Measurements from ENCODE around the gene VIPR2. TPM values are rescaled to one million over a fixed set of nuclear protein-coding genes. Genes with fewer than 3 reads are reported as not detected.
"Not testable (repeated sequence)": the region's sequence is repeated elsewhere in the genome, so short reads cannot be mapped to it uniquely, and the experiment has no call there.

The VIPR2 gene
- total RNA-seq, 2 donors from 2014 or later: 0.36 to 0.45 TPM

DNA sequence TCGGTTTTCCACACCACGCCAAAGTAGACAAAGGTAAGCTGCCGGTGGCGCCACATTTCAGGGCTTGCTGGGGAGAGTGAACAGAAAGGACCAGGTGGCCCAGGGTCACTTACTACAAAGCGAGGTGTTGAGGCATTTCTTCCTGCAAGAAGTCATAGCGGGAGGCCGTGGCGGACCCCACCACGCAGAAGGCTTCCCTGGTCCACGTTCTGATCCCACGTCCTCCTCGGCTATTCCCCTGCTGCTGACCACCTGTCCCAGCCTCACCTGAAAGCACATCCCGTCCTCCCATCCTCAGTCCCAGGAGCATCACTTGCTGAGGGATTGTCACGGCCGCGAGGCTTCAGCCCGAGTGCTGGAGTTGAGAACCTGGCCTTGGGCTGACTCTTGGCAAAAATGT is 149.2 kb downstream of the VIPR2 start:
- H3K4me3 Mint-ChIP-seq: no peak overlapping the region
- peaks cover 0 to 3% of the 10 kb centered on the region in 2 donors for H3K4me1 Mint-ChIP-seq (ENCODE audit: low read depth in 2 of 2)
- DNase-seq (ENCODE audit: low spot score): no peak
- peaks cover 4% of the 10 kb centered on the region for H3K9me3 Mint-ChIP-seq
- peaks cover 29 to 35% of the 10 kb centered on the region in 2 donors for H3K27me3 Mint-ChIP-seq
- no peak for ATAC-seq
- peaks cover 11% of the 10 kb centered on the region for H3K36me3 Mint-ChIP-seq
- H3K27ac Mint-ChIP-seq: no peak overlapping the region

DNA sequence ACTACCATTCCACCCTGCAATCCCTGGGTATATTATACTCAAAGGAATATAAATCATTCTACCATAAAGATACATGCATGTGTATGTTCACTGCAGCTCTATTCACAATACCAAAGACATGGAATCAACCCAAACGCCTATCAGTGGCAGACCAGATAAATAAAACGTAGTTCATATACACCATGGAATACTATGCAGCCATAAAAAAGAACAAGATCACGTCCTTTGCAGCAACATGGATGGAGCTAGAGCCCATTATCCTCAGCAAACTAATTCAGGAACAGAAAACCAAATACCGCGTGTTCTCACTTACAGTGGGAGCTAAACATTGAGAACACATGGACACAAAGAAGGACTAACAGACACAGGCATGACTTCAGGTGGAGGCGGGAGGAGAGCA is 150.0 kb downstream of the VIPR2 start:
- ATAC-seq (no peak), DNase-seq (ENCODE audit: low spot score) (no peak)
- Mint-ChIP-seq H3K4me3 (no peak overlapping the region), H3K27ac (no peak overlapping the region), H3K36me3 (peaks cover 11% of the 10 kb centered on the region), H3K27me3 (peaks cover 35 to 38% of the 10 kb centered on the region in 2 donors), H3K9me3 (peaks cover 4% of the 10 kb centered on the region), H3K4me1 (ENCODE audit: low read depth in 2 of 2) (peaks cover 0 to 3% of the 10 kb centered on the region in 2 donors)

DNA sequence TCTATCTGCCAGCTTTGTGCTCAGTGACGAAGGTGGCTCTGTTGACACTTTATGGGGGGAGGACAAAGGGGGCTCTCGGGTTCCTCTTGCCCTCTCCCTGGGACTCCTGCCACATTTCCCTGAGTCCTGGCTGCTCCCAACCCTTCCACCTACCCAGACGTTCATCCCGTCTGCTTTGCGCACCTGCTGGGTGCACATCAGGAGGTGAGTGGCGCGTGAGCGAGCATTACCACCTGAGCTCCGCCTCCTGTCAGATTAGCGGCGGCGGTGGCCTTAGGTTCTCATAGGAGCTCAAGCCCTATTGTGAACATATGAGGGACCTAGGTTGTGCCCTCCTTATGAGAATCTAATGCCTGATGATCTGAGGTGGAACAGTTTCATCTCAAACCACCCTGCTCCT is 151.1 kb downstream of the VIPR2 start:
- Mint-ChIP-seq H3K4me1 (ENCODE audit: low read depth in 2 of 2) (peaks cover 0 to 3% of the 10 kb centered on the region in 2 donors), H3K4me3 (no peak overlapping the region), H3K27me3 (peaks cover 29 to 34% of the 10 kb centered on the region in 2 donors), H3K27ac (no peak overlapping the region), H3K36me3 (peaks cover 11% of the 10 kb centered on the region), H3K9me3 (peaks cover 4% of the 10 kb centered on the region)
- ATAC-seq: no peak
- no peak for DNase-seq (ENCODE audit: low spot score)

DNA sequence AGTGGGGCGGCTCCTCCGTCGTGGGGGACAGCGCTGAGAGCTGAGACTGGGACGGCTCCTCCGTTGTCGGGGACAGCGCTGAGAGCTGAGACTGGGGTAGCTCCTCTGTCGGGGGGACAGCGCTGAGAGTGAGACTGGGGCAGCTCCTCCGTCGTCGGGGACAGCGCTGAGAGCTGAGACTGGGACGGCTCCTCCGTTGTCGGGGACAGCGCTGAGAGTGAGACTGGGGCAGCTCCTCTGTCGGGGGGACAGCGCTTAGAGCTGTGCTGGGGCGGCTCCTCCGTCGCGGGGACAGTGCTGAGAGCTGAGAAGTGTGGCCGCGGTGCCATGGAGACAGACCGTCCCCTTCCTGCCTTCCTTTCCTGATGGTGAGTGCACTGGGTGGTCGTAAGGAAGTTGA is 151.9 kb downstream of the VIPR2 start:
- Mint-ChIP-seq H3K27me3 (peaks cover 29 to 34% of the 10 kb centered on the region in 2 donors), H3K4me1 (ENCODE audit: low read depth in 2 of 2) (peaks cover 0 to 3% of the 10 kb centered on the region in 2 donors), H3K9me3 (peaks cover 4% of the 10 kb centered on the region), H3K4me3 (no peak overlapping the region), H3K36me3 (peaks cover 11% of the 10 kb centered on the region), H3K27ac (no peak overlapping the region)
- no peak for ATAC-seq
- DNase-seq (ENCODE audit: low spot score): no peak

DNA sequence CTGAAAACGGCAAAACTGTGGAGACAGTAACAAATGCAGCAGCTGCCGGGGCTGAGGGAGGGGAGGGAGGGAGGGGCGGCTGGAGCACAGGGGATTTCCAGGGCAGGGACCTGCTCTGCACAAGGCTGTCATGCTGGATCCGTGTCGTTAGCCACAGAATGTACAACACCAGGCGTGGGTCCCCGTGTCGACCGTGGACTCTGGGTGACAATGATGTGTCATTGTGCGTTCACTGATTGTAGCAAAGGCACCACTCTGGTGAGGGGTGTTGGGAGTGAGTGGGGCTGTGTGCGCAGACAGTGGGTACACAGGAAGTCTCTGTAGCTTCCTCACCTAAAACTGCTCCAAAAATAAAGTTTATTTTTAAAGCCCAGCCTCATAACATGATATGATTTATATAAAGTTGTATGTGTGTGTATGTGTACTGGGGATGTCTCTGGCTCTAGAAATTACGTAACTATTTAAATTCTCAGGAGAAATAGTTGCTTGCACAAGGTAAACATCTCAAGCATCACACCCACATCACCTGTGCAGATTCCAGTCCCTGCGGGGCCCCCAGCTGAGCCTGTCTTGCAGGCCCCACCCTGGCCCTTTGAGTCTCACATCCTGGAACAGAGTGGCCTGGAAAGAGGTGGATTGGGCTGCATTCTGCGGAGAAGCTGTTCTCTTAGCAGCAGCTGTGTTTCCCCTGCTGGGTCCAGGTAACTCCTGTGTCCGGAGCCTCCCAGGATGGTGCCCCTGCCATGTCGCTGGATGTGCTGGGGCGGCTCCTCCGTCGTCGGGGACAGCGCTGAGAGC is 152.6 kb downstream of the VIPR2 start:
- Mint-ChIP-seq H3K27ac (no peak overlapping the region), H3K4me3 (no peak overlapping the region), H3K4me1 (ENCODE audit: low read depth in 2 of 2) (peaks cover 0 to 3% of the 10 kb centered on the region in 2 donors), H3K36me3 (peaks cover 11% of the 10 kb centered on the region), H3K9me3 (peaks cover 4% of the 10 kb centered on the region), H3K27me3 (peaks cover 29 to 30% of the 10 kb centered on the region in 2 donors)
- ATAC-seq: no peak
- no peak for DNase-seq (ENCODE audit: low spot score)

DNA sequence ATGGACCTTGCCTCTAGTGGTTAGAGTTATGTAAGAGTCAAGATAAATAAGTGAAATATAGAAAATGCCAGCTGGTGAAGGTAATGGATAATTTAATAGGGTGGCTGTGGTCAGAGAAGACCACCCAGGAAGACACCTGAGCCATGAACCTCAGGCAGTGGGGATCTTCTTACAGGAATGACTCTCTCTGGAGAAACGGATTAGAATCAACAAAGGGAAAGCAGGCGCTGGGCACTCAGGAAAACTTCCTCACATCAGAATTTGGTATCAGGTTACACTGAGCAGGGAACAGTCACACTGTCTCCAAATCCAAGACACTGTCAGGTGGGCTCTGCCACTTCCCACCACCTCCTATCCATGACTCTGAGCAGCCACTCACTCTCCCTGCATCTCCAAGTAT is 155.7 kb downstream of the VIPR2 start:
- ATAC-seq (no peak), DNase-seq (ENCODE audit: low spot score) (no peak)
- Mint-ChIP-seq H3K9me3 (peaks cover 5% of the 10 kb centered on the region), H3K27ac (no peak overlapping the region), H3K4me3 (no peak overlapping the region), H3K36me3 (peaks cover 10% of the 10 kb centered on the region), H3K4me1 (ENCODE audit: low read depth in 2 of 2) (peaks cover 0 to 3% of the 10 kb centered on the region in 2 donors), H3K27me3 (peaks cover 19 to 20% of the 10 kb centered on the region in 2 donors)

DNA sequence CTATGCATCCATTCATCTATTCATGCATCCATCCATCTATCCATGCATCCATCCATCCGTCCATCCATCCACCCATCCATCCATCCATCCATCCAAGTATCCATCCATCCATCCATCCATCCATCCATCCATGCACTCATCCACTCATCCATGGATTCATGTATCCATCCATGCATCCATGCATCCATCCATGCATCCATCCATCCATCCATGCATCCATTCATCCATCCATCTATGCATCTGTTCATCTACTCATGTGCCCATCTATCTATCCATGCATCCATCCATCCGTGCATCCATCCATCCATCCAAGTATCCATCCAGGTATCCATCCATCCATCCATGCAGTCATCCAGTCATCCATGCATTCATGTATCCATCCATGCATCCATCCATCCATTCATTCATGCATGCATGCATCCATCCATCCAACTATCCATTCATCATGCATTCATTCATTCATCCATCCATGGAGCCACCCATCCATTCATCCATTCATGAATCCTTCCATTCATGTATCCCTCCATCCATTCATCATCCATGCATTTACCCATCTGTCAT is 156.3 kb downstream of the VIPR2 start:
- Mint-ChIP-seq H3K27ac (no peak overlapping the region), H3K4me3 (no peak overlapping the region), H3K9me3 (peaks cover 5% of the 10 kb centered on the region), H3K4me1 (ENCODE audit: low read depth in 2 of 2) (peaks cover 0 to 3% of the 10 kb centered on the region in 2 donors), H3K27me3 (peaks cover 16 to 19% of the 10 kb centered on the region in 2 donors), H3K36me3 (peaks cover 9% of the 10 kb centered on the region)
- ATAC-seq (no peak), DNase-seq (ENCODE audit: low spot score) (no peak)

DNA sequence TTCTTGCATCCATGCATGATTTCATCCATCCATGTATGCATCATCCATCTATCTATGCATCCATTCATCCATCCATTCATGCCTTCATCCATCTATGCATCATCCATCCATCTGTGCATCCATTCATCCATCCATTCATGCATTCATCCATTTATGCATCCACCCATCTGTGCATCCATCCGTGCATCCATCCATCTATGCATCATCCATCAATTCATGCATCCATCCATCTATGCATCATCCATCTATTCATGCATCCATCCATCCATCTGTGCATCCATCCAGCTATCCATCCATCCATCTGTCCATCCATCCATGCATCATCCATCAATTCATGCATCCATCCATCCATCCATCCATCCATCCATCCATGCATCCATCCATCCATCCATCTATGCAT is 157.0 kb downstream of the VIPR2 start:
- no peaks in the 10 kb centered on the region for H3K4me1 Mint-ChIP-seq (ENCODE audit: low read depth in 2 of 2)
- no peak for DNase-seq (ENCODE audit: low spot score)
- ATAC-seq: no peak
- H3K27ac Mint-ChIP-seq: no peak overlapping the region
- H3K36me3 Mint-ChIP-seq: peaks cover 9% of the 10 kb centered on the region
- H3K4me3 Mint-ChIP-seq: no peak overlapping the region
- H3K9me3 Mint-ChIP-seq: peaks cover 5% of the 10 kb centered on the region
- peaks cover 10 to 12% of the 10 kb centered on the region in 2 donors for H3K27me3 Mint-ChIP-seq

DNA sequence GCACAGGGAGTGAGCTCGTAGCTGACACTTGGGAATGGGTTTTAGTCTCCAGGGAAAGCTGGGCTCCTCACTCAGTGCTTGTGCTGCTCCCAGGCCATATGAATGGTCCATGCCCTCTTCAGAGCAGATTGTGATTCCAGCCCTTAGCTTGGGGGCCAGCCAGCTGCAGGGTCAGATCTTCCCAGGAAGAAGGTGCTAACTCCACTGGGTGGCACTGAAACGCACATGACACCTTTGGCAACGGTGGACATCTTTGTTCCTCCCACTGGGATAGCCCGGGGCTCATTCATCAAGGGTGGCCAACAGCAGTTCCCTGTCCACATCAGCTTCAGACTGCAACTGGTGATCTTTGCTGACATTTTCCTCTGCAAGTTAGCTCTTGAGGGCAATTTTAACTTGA is 159.1 kb downstream of the VIPR2 start:
- DNase-seq (ENCODE audit: low spot score) (no peak), ATAC-seq (no peak)
- H3K27me3 Mint-ChIP-seq: peaks cover 6 to 7% of the 10 kb centered on the region in 2 donors
- no peak overlapping the region for H3K4me3 Mint-ChIP-seq
- H3K36me3 Mint-ChIP-seq: peaks cover 14% of the 10 kb centered on the region
- H3K27ac Mint-ChIP-seq: no peak overlapping the region
- H3K4me1 Mint-ChIP-seq (ENCODE audit: low read depth in 2 of 2): no peaks in the 10 kb centered on the region
- peaks cover 5% of the 10 kb centered on the region for H3K9me3 Mint-ChIP-seq

DNA sequence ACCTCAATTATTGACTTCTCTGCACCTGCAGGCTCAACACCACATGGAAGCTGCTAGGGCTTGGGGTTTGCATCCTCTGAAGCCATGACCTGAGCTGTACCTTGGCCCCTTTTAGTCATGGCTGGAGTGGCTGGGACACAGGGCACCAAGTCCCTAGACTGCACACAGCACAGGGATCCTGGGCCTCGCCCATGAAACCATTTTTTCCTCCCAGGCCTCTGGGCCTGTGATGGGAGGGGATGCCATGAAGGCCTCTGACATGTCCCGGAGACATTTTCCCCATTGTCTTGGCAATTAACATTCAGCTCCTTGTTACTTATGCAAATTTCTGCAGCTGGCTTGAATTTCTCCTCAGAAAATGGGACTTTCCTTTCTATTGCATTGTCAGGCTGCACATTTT is 160.7 kb downstream of the VIPR2 start:
- not testable (repeated sequence) for H3K4me1 Mint-ChIP-seq (ENCODE audit: low read depth in 2 of 2); DNase-seq (ENCODE audit: low spot score); H3K27me3 Mint-ChIP-seq; H3K27ac Mint-ChIP-seq; H3K4me3 Mint-ChIP-seq; H3K9me3 Mint-ChIP-seq; ATAC-seq
- H3K36me3 Mint-ChIP-seq: peaks cover 14% of the 10 kb centered on the region

DNA sequence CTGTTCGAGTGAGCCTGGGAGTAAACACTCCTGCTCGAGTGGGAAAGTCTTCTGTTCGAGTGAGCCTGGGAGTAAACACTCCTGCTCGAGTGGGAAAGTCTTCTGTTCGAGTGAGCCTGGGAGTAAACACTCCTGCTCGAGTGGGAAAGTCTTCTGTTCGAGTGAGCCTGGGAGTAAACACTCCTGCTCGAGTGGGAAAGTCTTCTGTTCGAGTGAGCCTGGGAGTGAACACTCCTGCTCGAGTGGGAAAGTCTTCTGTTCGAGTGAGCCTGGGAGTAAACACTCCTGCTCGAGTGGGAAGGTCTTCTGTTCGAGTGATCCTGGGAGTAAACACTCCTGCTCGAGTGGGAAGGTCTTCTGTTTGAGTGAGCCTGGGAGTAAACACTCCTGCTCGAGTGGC is 162.6 kb downstream of the VIPR2 start:
- not testable (repeated sequence) for H3K27me3 Mint-ChIP-seq; H3K4me3 Mint-ChIP-seq; H3K4me1 Mint-ChIP-seq (ENCODE audit: low read depth in 2 of 2); H3K9me3 Mint-ChIP-seq; ATAC-seq; DNase-seq (ENCODE audit: low spot score); H3K27ac Mint-ChIP-seq
- peaks cover 14% of the 10 kb centered on the region for H3K36me3 Mint-ChIP-seq

DNA sequence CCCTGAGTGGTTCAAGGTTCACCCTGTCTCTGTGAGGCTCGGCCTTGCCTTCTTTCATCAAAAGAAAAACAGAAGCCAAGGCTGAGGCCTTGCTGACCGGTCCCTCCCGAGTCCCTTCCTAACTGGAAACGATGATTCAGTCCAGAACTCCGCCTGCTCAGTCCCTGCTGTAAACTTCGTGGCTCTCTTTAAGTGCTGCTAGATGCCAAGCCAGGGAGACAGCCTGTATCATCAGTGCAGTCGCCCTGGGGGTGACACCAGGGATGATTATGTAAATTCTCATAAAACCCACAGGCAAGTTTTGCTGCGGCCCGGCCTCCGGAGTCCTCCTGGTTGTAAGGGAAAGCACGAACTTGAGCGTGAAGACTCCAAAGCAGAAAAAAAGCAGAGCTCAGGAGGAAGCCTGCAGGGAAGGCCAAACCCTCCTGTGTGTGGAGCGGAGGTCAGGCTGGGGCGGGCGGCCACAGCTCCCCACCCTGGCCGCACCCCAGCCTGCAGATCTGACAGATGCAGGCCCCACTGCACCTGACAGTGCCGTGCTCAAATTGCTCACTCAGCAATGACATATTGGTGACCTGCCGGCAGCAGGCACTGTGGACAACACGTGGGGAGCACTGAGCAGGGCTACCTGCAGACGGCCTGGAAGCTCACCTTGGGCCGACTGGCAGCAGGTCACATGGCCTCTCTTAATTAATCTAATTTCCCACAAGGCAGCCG is 164.9 kb downstream of the VIPR2 start:
- DNase-seq (ENCODE audit: low spot score) (no peak), ATAC-seq (no peak)
- Mint-ChIP-seq H3K9me3 (peaks cover 5% of the 10 kb centered on the region), H3K4me1 (ENCODE audit: low read depth in 2 of 2) (peaks cover 11 to 15% of the 10 kb centered on the region in 2 donors), H3K27ac (no peak overlapping the region), H3K36me3 (peaks cover 13% of the 10 kb centered on the region), H3K27me3 (no peaks in the 10 kb centered on the region), H3K4me3 (no peak overlapping the region)

DNA sequence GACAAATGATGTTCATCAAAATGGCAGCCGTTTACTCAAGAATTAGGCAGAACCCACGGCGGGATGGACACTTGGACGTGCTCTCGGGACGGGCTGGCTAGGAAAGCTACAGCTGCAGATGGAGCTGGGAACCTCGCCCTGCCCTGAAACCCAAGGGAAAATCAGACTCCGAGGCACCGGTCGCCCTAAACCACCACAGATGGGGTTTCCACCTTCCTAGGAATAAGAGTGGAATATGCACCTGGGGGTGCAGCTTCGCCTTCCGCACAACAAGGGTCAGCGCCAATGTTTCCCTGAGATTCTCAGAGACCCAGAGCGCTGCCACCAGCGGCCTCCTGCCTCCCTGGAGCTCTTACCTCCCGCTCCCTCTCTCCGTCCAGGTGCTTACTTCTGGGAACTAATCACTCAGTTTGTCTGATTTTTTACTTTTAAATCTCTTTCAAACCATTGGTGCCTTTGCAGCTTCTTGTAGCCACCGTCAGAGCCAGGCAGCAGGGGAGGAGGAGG is 165.6 kb downstream of the VIPR2 start:
- no peaks in the 10 kb centered on the region for H3K27me3 Mint-ChIP-seq
- DNase-seq (ENCODE audit: low spot score) (no peak), ATAC-seq (no peak)
- H3K27ac Mint-ChIP-seq: no peak overlapping the region
- H3K36me3 Mint-ChIP-seq: peaks cover 5% of the 10 kb centered on the region
- peaks cover 11 to 15% of the 10 kb centered on the region in 2 donors for H3K4me1 Mint-ChIP-seq (ENCODE audit: low read depth in 2 of 2)
- H3K9me3 Mint-ChIP-seq: no peaks in the 10 kb centered on the region
- H3K4me3 Mint-ChIP-seq: no peak overlapping the region

All from natural killer cell treated with Interleukin-12 subunit alpha and Interleukin-12 subunit beta and Interleukin-15 and Interleukin-18, amount 100 ng/mL, for 72 hours (primary cell).